Mucosa of gallbladder (tissue), 1 donor: ENCODE data around the gene ATPAF2. TPM values are rescaled to one million over a fixed set of nuclear protein-coding genes. Genes with fewer than 3 reads are reported as not detected.
"Not testable (repeated sequence)": the region's sequence is repeated elsewhere in the genome, so short reads cannot be mapped to it uniquely, and the experiment has no call there.

Experiments used
- DNase-seq: peaks from one replicate; pipeline ENCODE4 v3.0.0-alpha.2; 2020; ENCODE audit warnings: low spot score
- total RNA-seq: library from RNA; stranded (reverse); gene quantifications from one replicate; pipeline ENCODE4 v1.2.1, GENCODE V29; 2021
- donor health status: DM: no; HTN: no; CAD: no.

Gene ATPAF2
- total RNA-seq, 1 donor from 2014 or later, result 37.6 TPM

DNA sequence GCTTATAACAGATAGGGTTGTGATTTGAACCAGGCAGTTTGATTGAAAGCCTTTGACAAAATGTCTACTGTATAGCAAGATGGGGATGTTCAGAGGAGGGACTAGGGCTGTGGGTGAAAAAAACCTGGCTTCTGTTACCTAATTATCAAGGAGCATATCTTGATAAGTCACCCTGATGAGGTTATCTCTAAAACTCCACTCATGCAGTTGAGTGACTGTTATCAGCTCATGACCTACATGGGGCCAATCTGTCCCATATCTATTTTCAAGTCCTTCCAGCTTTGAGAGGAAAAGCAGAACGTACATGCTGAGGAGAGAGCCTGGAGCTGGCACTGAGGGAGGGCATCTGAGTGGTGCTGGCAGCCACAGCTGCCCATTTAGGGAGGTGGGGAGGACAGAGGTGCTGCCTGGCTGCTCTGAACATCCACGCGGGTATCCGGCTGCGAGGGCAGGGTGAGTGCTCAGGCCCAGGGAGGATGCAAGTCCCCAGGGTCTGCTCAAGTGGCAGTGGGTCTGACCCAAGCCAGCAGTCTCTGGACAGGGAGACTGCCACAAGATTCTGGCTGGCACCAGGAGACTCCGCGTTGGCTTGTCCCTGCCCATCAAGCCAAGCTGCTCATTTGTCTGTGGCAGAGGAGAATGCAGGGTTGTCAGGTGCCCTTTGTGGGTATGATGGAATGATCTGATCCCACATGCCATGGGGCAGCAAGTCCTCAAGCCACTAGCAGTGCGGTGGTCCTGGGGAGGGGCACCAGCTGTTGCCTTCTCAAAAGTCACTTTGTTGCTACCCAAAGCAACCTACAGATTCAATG, 29.2 kb downstream of the ATPAF2 start:
- no peak for DNase-seq

DNA sequence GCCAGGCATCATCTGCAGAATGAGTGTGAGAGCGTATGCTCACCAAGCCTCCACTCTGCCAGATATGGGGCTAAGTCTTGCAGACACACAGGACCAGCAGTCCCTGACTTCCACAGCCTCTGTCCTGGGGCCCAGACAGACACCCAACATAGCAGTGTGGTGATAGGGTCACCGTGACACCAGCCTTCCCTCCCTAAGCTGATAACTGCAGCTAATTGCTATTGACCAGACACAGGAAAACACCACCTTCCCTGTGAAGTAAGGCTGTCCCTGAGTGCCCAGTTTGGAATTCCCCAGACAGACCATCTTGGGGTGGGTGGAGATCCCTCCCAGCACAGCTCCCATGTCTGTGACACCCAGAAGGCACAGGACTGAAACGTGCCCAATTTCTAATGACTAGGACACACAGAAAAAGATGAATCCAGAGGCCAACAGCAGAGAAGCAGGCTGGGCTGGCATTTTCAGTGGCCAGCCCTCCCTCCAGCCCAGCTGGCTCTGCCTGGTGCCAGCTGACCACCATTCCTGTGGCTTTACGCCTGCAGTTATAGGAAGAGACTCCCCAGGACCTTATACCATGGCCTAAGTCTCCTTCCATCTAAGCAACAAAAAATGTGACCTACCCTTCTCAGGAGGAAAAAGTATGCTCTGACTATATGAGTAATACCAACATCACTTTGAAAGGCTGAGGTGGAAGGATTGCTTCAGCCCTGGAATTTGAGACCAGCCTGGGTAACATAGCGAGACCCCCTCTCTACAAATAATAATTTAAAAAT, 30.3 kb downstream of the ATPAF2 start:
- DNase-seq, result no peak

DNA sequence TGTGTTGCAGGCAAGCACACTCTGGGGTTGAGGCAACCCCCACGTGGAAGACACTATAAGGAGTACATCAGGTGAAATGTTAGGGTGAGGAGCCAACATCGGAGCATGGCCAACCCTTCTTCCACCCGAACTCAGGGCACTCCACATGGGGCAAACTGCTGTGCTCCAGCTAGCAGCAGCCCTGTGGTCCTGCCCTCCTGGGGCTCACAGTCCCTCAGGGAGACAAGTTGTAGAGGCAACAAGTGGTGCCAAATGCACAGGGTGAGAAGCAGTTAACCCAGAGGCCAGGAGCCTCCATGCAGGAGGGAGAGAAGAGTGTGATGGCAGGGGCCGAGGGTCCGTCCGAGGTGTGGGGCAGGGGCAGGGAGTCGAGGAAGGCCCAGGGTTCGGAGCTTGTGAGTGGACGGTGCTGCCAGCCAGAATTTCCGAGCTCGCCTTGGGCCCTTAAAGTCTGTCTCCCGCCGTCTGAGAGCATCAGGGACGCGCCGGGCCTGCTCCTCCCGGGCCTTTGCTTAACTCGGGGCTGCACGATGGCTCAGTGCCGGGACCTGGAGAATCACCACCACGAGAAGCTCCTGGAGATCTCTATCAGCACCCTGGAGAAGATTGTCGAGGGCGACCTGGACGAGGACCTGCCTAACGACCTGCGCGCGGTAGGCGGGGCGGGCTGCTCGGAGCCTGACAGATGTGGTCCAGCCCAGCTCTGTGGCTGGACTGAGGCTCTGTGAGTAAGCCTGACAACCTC, 32.3 kb downstream of the ATPAF2 start:
- DNase-seq, result no peak

DNA sequence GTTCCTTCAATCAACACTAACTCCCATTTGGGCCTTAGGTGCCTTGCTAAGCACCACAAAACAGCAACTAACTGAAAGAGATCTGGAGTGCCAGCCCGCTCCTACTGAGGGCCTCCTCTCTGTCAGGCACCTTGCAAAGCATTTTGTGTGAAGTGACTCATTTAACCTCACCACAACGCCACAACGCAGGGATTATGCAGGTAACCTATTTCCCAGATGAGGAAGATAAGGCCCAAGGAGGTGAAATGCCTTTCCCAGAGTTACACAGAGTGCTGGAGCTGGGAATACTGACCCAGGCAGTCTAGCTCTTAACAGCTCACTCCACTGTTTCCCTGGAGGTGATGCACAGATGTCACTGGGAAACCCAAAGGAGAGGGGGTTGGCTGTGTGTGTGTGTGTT, 33.5 kb downstream of the ATPAF2 start:
- no peak for DNase-seq

DNA sequence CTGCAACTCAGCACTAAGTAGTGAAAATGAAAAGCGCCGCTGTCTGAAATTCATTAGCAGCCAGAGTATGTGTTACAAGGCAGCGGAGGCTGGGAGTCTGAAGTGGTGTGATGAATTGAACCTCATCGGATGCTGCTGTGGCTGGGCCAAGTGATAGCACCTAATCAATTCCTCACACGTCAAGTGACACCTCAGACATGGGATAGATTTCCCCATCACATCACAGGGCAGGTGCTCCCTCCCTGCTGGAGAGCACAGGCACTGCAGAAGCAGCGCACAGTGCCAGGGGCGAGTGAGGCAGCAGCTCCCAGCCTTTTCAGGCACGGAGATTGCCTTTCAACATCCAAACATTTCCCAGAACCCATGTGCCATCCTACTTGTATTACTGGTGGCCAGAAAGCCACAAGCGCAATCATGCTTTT, 34.1 kb downstream of the ATPAF2 start:
- DNase-seq, result no peak

DNA sequence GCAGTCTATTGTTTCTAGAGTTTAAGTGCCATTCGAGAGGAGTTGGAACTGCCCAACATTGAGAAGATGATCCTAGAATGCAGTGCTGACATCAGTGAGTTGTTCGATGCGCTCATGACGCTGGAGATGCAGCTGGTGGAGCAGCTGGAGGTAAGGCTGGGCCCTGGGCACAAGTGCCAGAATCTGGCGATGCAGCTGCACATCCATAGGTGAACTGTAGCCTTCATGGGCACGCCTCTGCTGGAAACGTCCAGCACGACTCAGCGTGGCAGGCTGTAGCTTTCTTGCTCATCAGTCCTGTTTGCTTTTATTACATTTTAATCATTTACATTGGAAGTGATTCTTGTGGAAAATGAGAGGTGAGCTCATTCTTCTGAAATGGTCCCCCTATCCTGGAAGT, 34.6 kb downstream of the ATPAF2 start:
- DNase-seq, result no peak

DNA sequence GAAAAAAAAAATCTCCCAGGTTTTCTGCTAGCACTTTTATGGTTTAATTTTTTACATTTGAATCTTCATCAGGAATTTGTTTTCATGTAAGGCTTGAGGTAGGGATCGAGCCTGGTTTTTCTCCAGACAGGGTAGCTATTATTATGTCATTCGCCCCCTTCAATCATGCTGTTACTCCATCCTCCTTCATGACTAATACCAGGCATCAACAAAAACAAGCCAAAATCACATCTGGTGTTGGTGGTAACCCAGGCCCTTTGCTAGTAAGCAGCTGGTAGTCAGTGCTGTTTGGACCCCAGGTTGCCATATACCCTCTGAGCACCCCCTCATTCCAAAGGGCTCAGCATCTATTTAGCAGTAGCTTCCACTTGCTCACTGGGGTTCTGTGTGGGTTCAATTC, 36.8 kb downstream of the ATPAF2 start:
- DNase-seq, result no peak

DNA sequence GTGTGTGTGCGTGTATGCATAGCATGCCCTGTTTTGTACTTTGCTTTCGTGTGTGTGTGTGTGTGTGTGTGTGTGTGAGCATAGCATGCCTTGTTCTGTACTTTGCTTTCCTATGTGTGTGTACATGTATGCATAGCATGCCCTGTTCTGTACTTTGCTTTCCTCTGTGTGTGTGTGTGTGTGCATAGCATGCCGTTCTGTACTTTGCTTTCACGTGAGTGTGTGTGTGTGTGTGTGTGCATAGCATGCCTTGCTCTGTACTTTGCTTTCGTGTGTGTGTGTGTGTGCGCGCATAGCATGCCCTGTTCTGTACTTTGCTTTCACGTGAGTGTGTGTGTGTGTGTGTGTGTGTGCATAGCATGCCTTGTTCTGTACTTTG, 38.9 kb downstream of the ATPAF2 start:
- DNase-seq, result no peak

DNA sequence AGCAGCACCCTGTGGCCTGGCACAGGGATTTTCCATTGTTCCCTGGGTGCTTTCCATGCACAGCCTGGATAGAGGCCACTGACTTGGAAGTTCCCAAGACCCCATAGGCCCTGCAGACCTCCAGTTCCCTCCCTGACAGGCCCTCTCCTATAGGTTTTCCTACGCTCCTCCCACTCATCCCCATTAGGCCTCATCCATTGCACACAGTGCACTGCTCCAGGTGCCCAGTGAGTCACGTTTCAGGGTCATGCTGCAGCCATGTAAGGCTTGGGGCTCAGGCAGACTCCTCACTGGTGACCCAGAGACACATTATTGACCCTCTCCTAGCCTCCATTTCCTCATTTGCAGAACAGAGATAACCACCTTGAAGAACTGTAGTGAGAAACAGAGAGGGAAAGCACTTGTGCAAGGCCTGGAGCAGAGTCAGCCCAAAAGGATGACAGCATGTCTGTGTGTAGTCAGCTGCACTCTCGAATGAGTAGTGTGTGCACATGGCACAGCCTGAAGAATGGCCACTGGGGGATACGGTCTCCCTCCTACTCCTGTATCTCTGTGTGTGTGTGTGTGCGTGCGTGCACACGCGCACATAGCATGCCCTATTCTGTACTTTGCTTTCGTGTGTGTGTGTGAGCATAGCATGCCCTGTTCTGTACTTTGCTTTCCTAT, 39.5 kb downstream of the ATPAF2 start:
- no peak for DNase-seq

DNA sequence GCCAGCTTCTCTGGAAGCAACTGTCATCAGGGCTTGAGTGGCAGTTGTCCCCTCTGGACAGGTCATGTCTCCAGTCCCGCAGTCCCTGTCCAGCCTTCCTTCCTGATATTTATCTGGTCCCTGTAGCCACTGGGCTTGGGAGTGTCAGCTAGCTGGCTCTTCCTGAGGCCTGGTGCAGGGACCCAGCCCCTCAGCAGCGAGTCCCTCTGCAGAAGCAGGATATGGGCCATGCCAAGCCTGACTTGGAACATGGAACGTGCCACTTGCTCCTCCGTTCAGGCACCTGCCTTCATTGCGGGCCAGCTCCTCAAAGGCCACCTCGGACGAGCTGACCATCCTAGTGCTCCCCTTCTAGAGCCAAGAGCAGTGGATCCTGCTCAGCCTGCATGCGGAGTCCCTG, 40.0 kb downstream of the ATPAF2 start:
- DNase-seq, result no peak

DNA sequence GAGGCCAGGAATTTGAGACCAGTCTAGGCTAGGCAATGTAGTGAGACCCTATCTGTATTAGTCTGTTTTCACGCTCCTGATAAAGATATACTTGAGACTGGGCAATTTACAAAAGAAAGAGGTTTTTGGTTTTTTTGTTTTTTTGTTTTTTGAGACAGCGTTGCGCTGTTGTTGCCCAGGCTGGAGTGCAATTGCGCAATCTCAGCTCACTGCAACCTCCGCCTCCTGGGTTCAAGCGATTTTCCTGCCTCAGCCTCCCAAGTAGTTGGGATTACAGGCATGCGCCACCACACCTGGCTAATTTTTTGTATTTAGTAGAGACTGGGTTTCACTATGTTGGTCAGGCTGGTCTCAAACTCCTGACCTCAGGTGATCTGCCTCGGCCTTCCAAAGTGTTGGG, 43.1 kb downstream of the ATPAF2 start:
- not testable (repeated sequence) for DNase-seq

DNA sequence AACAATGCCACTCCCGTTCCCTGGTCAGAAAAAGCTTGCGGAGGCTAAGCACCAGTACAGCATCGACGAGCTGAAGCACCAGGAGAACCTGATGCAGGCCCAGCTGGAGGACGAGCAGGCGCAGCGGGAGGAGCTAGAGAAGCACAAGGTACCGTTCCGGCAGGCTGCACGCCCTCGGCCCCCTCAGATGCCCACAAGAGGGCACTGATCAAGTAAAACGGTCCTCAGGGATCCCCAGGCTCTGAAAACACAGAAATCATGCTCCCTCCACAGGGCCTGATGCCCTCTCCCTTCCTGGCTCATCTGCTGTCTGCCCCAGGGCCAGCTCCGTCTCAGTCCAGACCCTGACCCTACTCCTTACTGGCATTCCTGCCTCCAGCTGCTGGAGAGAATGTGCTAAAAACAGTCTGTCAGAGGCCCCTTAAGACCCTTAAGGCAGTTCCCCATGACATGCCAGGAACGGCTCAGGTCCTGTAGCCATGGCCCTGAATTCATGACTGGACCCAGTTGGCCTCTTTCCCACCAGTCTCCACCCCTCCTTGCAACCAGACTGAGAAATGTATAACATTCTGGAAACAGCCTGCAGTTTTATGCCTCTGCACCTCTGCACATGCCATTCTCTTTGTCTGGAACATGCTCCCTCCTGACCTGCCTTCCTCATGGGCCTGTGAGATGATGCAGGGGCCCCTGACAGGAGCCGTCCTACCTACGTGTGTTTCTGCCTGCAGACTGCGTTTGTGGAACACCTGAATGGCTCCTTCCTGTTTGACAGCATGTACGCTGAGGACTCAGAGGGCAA, 44.5 kb downstream of the ATPAF2 start:
- DNase-seq, result no peak

DNA sequence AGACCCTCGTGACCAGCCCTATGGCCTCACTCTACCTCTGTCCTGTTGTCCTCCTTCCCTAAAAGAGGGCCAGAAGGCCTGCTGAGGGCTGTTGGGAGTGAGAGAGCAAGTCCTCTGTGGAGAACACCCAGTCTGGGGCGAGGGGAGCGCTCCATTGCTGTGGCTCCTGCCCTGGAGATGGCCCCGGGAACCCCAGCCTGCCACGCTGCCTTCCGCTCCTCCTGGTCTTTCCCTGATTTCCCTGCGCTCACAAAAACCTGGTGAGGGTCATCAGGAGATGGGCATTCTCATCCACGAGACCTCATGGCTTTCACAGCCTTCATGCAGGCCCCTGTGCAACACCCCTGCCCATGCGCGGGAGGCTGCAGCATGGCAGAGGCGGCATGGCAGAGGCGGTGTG, 45.1 kb downstream of the ATPAF2 start:
- no peak for DNase-seq

DNA sequence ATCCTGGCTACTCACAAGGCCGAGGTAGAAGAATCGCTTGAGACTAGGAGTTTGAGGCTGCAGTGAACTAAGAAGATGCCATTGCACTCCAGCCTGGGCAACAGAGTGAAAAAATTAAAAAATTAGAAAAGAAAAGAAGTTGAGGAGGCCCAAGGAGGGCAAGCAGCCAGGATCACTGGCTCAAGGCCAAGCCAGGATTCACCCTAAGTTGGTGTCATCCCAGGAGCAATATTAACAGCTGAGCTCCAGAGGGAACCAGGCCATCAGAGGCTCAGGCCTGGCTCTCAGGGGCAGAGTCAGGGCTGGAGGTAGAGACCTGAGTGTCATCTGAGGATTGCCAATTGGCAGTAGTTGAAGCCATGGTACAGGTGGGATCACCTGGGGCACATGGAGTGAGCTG, 45.6 kb downstream of the ATPAF2 start:
- no peak for DNase-seq

DNA sequence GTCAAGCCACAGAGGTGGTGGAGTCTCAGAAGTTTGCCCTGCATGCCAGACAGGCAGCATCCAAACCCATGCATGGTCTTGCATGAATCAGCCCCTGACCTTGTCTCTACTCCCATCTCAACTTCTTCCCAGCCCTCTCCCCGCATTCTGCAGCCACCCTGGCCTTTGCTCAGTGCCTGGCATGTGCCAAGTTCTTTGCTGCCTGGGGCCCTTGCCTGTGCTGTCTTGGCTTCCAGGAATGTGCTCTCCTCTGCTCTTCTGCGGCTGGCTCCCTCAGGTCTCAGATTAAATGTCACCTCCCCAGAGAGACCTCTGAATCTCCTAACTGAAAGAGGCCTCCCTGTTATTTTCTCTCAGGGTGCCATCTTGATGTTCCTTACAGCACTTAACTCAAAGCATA, 48.7 kb downstream of the ATPAF2 start:
- DNase-seq, result no peak

DNA sequence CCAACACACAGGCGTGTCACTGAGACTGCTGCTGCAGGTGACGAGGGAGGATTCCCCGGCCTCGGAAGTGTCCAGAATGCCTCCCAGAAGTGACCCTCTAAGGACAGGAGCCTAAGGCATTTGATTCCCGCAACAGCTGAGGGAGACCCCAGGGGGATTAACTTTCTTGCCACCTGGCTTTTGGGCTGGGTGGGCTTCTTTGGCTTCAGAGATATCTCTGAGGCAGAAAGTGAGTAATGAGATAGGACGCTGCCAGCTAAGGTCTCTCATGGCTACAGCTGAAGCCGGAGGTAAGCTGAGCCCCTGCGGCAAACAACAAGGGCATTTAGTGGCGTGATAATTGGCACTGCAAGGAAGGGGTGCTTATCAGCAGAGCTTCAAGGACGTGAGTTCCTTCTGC, 49.4 kb downstream of the ATPAF2 start:
- DNase-seq, result no peak

DNA sequence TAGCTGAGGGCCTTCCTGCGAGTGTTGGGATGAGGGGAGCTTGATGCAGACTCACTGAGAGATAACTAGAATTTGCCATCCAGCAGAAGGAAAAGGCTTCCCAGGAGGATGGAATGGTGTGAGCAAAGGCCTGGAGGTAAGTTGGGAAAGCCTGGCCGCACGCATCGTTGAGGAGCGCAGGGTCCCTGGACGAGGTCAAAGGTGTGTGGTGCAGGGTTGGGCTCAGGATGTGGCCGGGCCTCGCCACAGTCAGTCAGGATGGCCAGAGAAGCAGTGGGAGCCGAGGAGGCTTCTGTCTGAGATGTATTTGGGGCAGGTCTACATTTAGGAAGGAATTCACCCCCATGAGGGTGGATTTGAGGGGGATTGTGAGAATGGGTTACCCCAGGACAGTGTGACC, 49.9 kb downstream of the ATPAF2 start:
- no peak for DNase-seq

DNA sequence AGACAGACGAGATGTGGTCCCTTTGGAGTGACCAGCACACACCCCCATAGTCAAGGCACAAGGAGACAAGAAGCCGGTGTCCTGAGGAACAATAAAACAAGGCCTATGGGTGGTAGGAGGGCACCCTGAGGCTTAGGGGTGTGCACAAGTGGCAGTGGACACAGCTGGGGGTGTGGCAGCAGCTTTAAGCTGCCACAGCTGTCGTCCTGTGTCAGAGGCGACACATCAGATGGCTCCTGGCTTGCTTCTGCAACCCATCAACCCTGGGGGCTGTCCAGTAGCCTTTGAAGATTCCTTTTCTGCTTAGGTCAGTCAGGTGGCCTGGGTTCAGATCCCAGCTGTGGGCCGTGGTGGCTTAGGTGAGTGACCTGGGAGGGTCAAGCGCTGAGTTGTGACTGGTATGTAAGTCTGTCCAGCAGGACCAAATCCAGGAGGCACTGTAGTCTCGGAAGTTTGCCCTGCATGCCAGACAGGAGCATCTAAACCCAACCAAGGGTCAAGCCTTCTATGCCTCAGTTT, 50.5 kb downstream of the ATPAF2 start:
- no peak for DNase-seq

DNA sequence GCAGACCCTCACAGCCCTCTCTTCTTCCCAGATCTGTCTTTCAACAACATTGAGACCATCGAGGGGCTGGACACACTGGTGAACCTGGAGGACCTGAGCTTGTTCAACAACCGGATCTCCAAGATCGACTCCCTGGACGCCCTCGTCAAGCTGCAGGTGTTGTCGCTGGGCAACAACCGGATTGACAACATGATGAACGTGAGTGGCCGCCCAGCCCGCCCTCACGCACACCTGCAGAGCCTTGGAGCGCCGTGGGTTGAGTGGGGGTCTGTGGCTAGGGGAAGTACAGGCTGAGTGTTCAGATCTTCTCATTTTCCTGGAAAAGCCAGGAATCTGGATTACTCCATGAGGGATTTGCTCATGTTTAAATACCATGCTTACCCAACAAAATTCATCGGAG, 51.1 kb downstream of the ATPAF2 start:
- no peak for DNase-seq

DNA sequence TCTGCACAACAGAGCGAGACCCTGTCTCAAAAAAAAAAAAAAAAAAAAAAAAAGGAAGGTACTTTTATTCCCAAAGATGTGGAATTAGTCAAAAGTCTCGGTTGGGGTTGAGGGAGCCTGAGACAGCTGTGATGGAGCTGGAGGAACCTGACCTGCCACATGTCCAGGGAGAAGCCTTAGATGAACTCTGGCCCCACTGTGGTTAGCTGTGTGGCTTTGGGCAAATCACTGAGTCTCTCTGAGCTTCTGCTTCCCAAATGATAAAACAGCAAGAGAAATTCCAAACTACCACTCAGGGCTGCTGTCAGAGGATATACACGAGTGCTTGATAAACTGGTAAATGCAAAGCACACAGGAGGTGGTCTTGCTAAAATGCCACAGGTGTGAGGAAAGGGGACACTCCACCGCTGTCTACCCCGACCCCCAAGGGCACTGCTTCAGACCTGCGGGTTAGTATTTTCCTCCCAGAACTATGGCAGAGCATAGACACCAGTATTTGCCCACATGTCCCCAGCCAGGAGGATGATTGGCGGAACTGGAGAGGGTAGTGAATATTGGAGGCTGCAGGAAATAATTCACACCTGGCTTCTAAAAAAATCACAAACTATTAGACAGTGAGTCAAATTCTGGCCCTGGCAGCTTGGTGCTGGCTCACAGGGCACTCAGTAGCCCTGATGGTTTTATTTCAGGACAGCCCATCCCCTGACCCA, 51.6 kb downstream of the ATPAF2 start:
- DNase-seq, result no peak
